ENCODE data around the gene ELMOD2. TPM values are rescaled to one million over a fixed set of nuclear protein-coding genes. Genes with fewer than 3 reads are reported as not detected.

The ELMOD2 gene
- total and polyA plus RNA-seq, 2 experiments from 2014 or later = 22.0 to 64.6 TPM

DNA sequence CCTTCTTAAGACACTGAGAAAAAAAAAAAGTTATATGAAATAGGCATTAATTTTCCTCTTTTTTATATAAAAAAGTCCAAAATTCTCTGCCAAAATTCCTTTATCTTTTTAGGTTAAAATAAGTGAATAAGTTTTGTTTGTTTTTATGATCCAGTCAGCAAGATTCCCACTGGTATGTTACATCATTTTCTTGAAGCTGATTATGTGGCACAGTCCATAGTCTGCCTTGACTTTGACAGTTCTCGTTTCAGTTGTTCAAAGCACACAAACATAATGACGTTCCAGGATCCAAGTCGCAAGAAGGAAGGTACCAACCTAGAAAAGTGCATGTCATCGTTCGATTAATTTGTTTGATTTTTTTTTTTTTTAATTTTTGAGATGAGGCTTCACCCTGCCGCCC, 35.7 kb downstream of the ELMOD2 start:
- Histone ChIP-seq H3K36me3 (replicated peaks; ENCODE audit: insufficient read depth, low read depth) (no peaks in the 10 kb centered on the region), H2AFZ (no peak overlapping the region), H3K4me2 (no peak overlapping the region), H3K9me3 (ENCODE audit: low read depth) (no peaks in the 10 kb centered on the region), H3K4me3 (no peak overlapping the region), H3K27ac (no peak overlapping the region), H3K4me1 (ENCODE audit: insufficient read depth) (no peaks in the 10 kb centered on the region), H3K79me2 (no peaks in the 10 kb centered on the region), H3K27me3 (peaks cover 14% of the 10 kb centered on the region), H4K20me1 (ENCODE audit: insufficient read depth, poor library complexity, severe bottlenecking) (no peaks in the 10 kb centered on the region), H3K9me2 (replicated peaks; ENCODE audit: insufficient read depth) (no peaks in the 10 kb centered on the region)
- 91% methylated on average over 6 of the region's 6 CpGs for WGBS (ENCODE audit: low lambda C conversion rate, missing lambda C conversion rate)
- no peak for DNase-seq (ENCODE audit: low spot score)
- TF ChIP-seq CTCF (IDR thresholded peaks at IDR 0.05; ENCODE audit: poor library complexity) = no peak
- TF ChIP-seq EZH2 (IDR thresholded peaks at IDR 0.05; ENCODE audit: borderline replicate concordance) = no peak
- TF ChIP-seq EZH2phosphoT487 (IDR thresholded peaks at IDR 0.05; ENCODE audit: low read depth, severe bottlenecking, unreplicated experiment) = no peak

DNA sequence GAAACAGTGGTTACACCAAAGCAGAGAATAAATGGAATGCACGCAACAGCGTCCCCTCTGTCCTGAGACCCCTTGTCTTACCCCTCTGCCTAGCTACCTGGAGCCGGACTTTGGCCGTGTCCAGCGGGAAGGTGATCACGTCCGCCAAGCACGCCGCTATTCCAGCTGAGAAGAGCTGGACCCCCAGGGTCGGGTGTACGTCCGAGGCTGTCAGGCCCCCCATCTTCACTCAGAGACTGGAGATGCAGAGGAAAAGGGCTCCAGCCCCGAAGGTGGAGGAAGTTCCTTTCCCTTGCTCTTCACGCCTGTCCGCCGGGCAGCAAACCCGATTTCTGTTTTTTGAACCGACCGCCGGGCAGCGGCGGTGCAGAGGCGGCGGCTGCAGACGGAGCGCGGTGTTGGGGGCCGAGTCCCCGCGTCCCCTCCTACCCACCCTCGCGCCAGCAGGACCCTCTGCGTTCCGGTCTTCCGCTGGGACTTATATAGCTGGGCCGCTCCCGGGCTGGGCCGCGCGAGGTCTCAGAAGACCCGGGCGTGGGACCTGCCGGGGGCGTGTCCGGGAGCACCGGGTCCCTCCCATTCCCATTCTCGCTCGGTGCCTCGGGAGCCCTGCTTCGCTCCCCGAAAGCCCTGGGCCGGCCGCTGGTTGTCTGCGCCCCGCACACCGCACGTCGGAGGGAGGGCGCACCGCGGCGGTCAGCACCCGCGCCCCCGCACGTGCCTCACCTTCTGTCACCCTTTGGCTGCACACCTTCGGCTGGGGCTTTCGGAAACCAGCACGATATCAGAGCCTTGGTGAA, 44.7 kb downstream of the ELMOD2 start, which contains the start of gene UCP1:
Gene UCP1, minus strand, starts transcription at position 455 of the 800 bp plus-strand sequence. Its CDS starts 232 bp downstream, at position 223.
- Histone ChIP-seq H3K27me3 (peaks cover 76% of the 10 kb centered on the region), H3K9me3 (ENCODE audit: low read depth) (no peaks in the 10 kb centered on the region), H3K36me3 (replicated peaks; ENCODE audit: insufficient read depth, low read depth) (no peaks in the 10 kb centered on the region), H3K27ac (no peak within 1 kb of the TSS), H2AFZ (peak within 1 kb of the TSS; percentile 56), H3K4me2 (peak within 1 kb of the TSS; percentile 97), H3K4me1 (ENCODE audit: insufficient read depth) (no peaks in the 10 kb centered on the region), H3K4me3 (peak within 1 kb of the TSS; percentile 44), H4K20me1 (ENCODE audit: insufficient read depth, poor library complexity, severe bottlenecking) (no peaks in the 10 kb centered on the region), H3K79me2 (no peaks in the 10 kb centered on the region), H3K9me2 (replicated peaks; ENCODE audit: insufficient read depth) (no peaks in the 10 kb centered on the region)
- TF ChIP-seq EZH2phosphoT487 (IDR thresholded peaks at IDR 0.05; ENCODE audit: low read depth, severe bottlenecking, unreplicated experiment) (no peak), CTCF (IDR thresholded peaks at IDR 0.05; ENCODE audit: poor library complexity) (no peak), EZH2 (IDR thresholded peaks at IDR 0.05; ENCODE audit: borderline replicate concordance) (no peak)
- DNase-seq (ENCODE audit: low spot score) = peak; percentile 50
- under 1% methylated on average over 69 of the region's 69 CpGs for WGBS (ENCODE audit: low lambda C conversion rate, missing lambda C conversion rate)

- DNase-seq (ENCODE audit: low spot score) = no peak
- H2AFZ ChIP-seq = peak overlapping the region; percentile 49
- H3K4me1 ChIP-seq (ENCODE audit: insufficient read depth) = no peaks in the 10 kb centered on the region
- TF ChIP-seq EZH2phosphoT487 (IDR thresholded peaks at IDR 0.05; ENCODE audit: low read depth, severe bottlenecking, unreplicated experiment) = no peak
- TF ChIP-seq CTCF (IDR thresholded peaks at IDR 0.05; ENCODE audit: poor library complexity) = no peak
- peak; percentile 53 for TF ChIP-seq EZH2 (IDR thresholded peaks at IDR 0.05; ENCODE audit: borderline replicate concordance)
- H4K20me1 ChIP-seq (ENCODE audit: insufficient read depth, poor library complexity, severe bottlenecking) = no peaks in the 10 kb centered on the region
- 50% methylated on average over 7 of the region's 7 CpGs for WGBS (ENCODE audit: low lambda C conversion rate, missing lambda C conversion rate)
- H3K9me3 ChIP-seq (ENCODE audit: low read depth) = no peaks in the 10 kb centered on the region
- H3K79me2 ChIP-seq = no peaks in the 10 kb centered on the region
- H3K9me2 ChIP-seq (replicated peaks; ENCODE audit: insufficient read depth) = no peaks in the 10 kb centered on the region
- peak overlapping the region; percentile 44 for H3K4me3 ChIP-seq
- H3K27ac ChIP-seq = no peak overlapping the region
- H3K36me3 ChIP-seq (replicated peaks; ENCODE audit: insufficient read depth, low read depth) = no peaks in the 10 kb centered on the region
- peak overlapping the region; percentile 97 for H3K4me2 ChIP-seq
- peaks cover 75% of the 10 kb centered on the region for H3K27me3 ChIP-seq
These were observed 45.3 kb downstream of the ELMOD2 start for GRCh38 chr4:140569307-140569638.
